Ishikawa (cell line): Measurements from ENCODE around the gene ESR1.

Experiments
- CEBPB ChIP-seq: IDR thresholded peaks from 2 replicates; pipeline ENCODE4 v1.6.1; 2012
- CREB1 ChIP-seq: IDR thresholded peaks from 2 replicates; pipeline ENCODE4 v1.6.1; 2012; ENCODE audit warnings: low read depth
- EGR1 ChIP-seq: IDR thresholded peaks from 2 replicates; pipeline ENCODE4 v1.6.1; 2012
- EP300 ChIP-seq: IDR thresholded peaks from 2 replicates; pipeline ENCODE4 v1.6.1; 2012; ENCODE audit warnings: borderline replicate concordance
- RAD21 ChIP-seq: IDR thresholded peaks from 2 replicates; pipeline ENCODE4 v1.6.1; 2012; ENCODE audit warnings: low read depth
- TAF1 ChIP-seq: IDR thresholded peaks from 2 replicates; pipeline ENCODE4 v1.6.1; 2012; ENCODE audit warnings: low read depth, mild to moderate bottlenecking
- YY1 ChIP-seq: IDR thresholded peaks from 2 replicates; pipeline ENCODE4 v1.6.1; 2012; ENCODE audit warnings: low read depth
- ZBTB7A ChIP-seq: IDR thresholded peaks from 2 replicates; pipeline ENCODE4 v1.6.1; 2012; ENCODE audit warnings: low read depth
- TF ChIP-seq, protein P1 (sequence below): IDR thresholded peaks from 2 replicates; pipeline ENCODE4 v1.6.1; 2012

- no peak for TF ChIP-seq CEBPB
- TF ChIP-seq, protein P1, sequence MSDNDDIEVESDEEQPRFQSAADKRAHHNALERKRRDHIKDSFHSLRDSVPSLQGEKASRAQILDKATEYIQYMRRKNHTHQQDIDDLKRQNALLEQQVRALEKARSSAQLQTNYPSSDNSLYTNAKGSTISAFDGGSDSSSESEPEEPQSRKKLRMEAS, result no peak
- no peak for TF ChIP-seq RAD21
- TF ChIP-seq EP300, result no peak
- TF ChIP-seq YY1, result no peak
- TF ChIP-seq TAF1, result no peak
- TF ChIP-seq CREB1, result no peak
- no peak for TF ChIP-seq EGR1
- no peak for TF ChIP-seq ZBTB7A
Measured at GRCh38 chr6:151850479-151851003, 43.1 kb downstream of the ESR1 start.
